Peyer's patch (tissue), 4 donors: ENCODE measurements around the gene MNAT1.

ENCODE experiments used
- POLR2A ChIP-seq, 2 donors: fragments of 450-650 bp; IDR thresholded peaks; one replicate each; pipeline ENCODE4 v1.5.1; 2017; ENCODE audit warnings: antibody characterized with exemption in 2 of 2, mild to moderate bottlenecking in 2 of 2, moderate library complexity in 2 of 2
- TF ChIP-seq, protein P1 (sequence below), 6 experiments: fragments of 450-650 bp in 4 of 6; fragments of 200-600 bp in 2 of 6; sonication (generic) in 1 of 6; IDR thresholded peaks; one replicate each; pipeline ENCODE4 v1.5.1; 2017 to 2019; ENCODE audit warnings: antibody characterized with exemption in 6 of 6, mild to moderate bottlenecking in 3 of 6, moderate library complexity in 1 of 6

DNA sequence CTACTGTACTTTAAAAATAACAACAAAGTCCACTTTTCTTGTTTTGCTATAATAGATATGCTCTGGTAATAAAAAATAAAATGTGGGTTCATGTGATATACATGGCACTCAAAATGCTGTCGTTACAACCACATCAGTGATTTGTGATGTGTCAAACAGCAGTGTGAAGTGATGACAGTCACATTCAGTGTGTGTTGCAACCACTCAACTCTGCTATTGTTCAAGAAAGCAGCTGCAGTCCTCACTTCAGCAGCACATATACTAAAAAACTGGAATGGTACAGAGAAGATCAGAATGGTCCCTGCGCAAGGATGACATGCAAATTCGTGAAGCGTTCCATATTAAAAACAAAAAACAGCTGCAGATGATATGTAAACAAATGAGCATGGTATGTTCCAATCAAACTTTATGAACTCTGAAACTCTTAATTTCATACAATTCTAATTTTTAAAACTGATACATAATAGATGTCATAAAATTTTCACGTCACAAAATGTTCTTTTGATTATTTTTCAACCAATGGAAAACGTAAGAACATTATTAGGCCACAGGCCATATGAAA, 239.6 kb downstream of the MNAT1 start:
- TF ChIP-seq, protein P1, sequence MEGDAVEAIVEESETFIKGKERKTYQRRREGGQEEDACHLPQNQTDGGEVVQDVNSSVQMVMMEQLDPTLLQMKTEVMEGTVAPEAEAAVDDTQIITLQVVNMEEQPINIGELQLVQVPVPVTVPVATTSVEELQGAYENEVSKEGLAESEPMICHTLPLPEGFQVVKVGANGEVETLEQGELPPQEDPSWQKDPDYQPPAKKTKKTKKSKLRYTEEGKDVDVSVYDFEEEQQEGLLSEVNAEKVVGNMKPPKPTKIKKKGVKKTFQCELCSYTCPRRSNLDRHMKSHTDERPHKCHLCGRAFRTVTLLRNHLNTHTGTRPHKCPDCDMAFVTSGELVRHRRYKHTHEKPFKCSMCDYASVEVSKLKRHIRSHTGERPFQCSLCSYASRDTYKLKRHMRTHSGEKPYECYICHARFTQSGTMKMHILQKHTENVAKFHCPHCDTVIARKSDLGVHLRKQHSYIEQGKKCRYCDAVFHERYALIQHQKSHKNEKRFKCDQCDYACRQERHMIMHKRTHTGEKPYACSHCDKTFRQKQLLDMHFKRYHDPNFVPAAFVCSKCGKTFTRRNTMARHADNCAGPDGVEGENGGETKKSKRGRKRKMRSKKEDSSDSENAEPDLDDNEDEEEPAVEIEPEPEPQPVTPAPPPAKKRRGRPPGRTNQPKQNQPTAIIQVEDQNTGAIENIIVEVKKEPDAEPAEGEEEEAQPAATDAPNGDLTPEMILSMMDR (IDR thresholded peaks at IDR 0.05) = no peak
- no peak for TF ChIP-seq POLR2A (IDR thresholded peaks at IDR 0.05)
